Panc1 (cell line): ENCODE data around the gene CHMP2B. TPM values are rescaled to one million over a fixed set of nuclear protein-coding genes. Genes with fewer than 3 reads are reported as not detected.
"Not testable (repeated sequence)": the region's sequence is repeated elsewhere in the genome, so short reads cannot be mapped to it uniquely, and the experiment has no call there.

Source experiments
- ATAC-seq: fragments of 200-7000 bp; cut with Tn5 transposase; 2 replicates; pipeline ENCODE4 v1.9.1; 2020; ENCODE audit warnings: mild to moderate bottlenecking, moderate library complexity
- BruUV-seq: library from RNA; stranded (reverse); fragments of 400-500 nt; replicated peaks from 2 replicates; lab custom pipeline; 2021; lab: Mats Ljungman, UMichigan
- CTCF ChIA-PET: fragments of 300-600 bp; sonication (Branson Sonifier 250); formaldehyde crosslinking; loops from one replicate; lab custom pipeline; 2022; ENCODE audit warnings: antibody characterized with exemption; lab: Charles Lee
- POLR2A ChIA-PET: fragments of 300-600 bp; sonication (Branson Sonifier 250); formaldehyde crosslinking; loops from one replicate; lab custom pipeline; 2022; ENCODE audit warnings: antibody characterized with exemption; lab: Charles Lee
- DNase-seq: peaks from one replicate; pipeline ENCODE4 v3.0.0-alpha.2; 2010; ENCODE audit warnings: low read depth, low spot score
- H3K27ac ChIP-seq: 2 replicates; pipeline ENCODE4 v1.5.1; 2011; ENCODE audit warnings: mild to moderate bottlenecking, low read length, inconsistent platforms
- H3K27me3 ChIP-seq: fragments of 200-500 bp; sonication (Bioruptor generic); 2 replicates; pipeline ENCODE4 v1.6.0; 2014; ENCODE audit warnings: low read length, inconsistent platforms; ENCODE audit not compliant: control insufficient read depth, insufficient read depth
- H3K36me3 ChIP-seq: fragments of 200-500 bp; sonication (Bioruptor generic); 2 replicates; pipeline ENCODE4 v1.5.1; 2014; ENCODE audit warnings: inconsistent platforms, mild to moderate bottlenecking, low read length, moderate library complexity; ENCODE audit not compliant: control insufficient read depth, insufficient read depth
- H3K4me1 ChIP-seq: 2 replicates; pipeline ENCODE4 v1.5.1; 2011; ENCODE audit warnings: inconsistent platforms, mild to moderate bottlenecking, low read length, moderate library complexity; ENCODE audit not compliant: control insufficient read depth, insufficient read depth
- H3K4me3 ChIP-seq, 2 experiments: 2 replicates each; pipeline ENCODE4 v1.5.1; 2011 to 2012; ENCODE audit warnings: low read depth in 2 of 2, low read length in 2 of 2, mild to moderate bottlenecking in 2 of 2, inconsistent platforms in 1 of 2, moderate library complexity in 1 of 2
- H3K9me3 ChIP-seq: fragments of 200-500 bp; sonication (Bioruptor generic); 2 replicates; pipeline ENCODE4 v1.5.1; 2014; ENCODE audit warnings: low read depth, mild to moderate bottlenecking, inconsistent platforms, low read length, moderate library complexity; ENCODE audit not compliant: control insufficient read depth, insufficient read depth
- POLR2AphosphoS5 ChIP-seq: IDR thresholded peaks from 2 replicates; pipeline ENCODE4 v1.6.1; 2012; ENCODE audit warnings: mild to moderate bottlenecking, low read depth, low read length, moderate library complexity
- SIN3A ChIP-seq: IDR thresholded peaks from 2 replicates; pipeline ENCODE4 v1.6.1; 2012; ENCODE audit warnings: low read depth, mild to moderate bottlenecking, low read length, moderate library complexity, borderline replicate concordance; ENCODE audit not compliant: insufficient read depth
- TCF7L2 ChIP-seq: IDR thresholded peaks from 2 replicates; pipeline ENCODE4 v1.6.1; 2011; ENCODE audit warnings: mild to moderate bottlenecking, low read depth, low read length, inconsistent platforms
- in situ Hi-C: cut with HindIII; loops from 2 replicates; pipeline ENCODE4 v1.10.0; 2016; ENCODE audit warnings: low sequenced_read_pairs, low pct_unique_long_range_greater_than_20kb
- intact Hi-C: fragments of 100-400 bp; cut with micrococcal nuclease; formaldehyde crosslinking; loops from one replicate; pipeline ENCODE4 v1.10.0; 2022; ENCODE audit not compliant: unreplicated experiment
- total RNA-seq: library from RNA; stranded (reverse); gene quantifications from one replicate; pipeline ENCODE4 v1.2.1, GENCODE V29; 2021; ENCODE audit not compliant: unreplicated experiment
- TF ChIP-seq, protein P1 (sequence below), 2 experiments: IDR thresholded peaks; 2 replicates each; pipeline ENCODE4 v1.6.1; 2011 to 2012; ENCODE audit warnings: low read depth in 2 of 2, control low read depth in 1 of 2, low read length in 1 of 2, mild to moderate bottlenecking in 1 of 2, moderate library complexity in 1 of 2; ENCODE audit not compliant: insufficient read depth in 1 of 2
- TF ChIP-seq, protein P2 (sequence below): fragments of 450-650 bp; IDR thresholded peaks from 2 replicates; pipeline ENCODE4 v1.5.1; 2017; ENCODE audit warnings: mild to moderate bottlenecking

The CHMP2B gene
- total RNA-seq, 1 experiment from 2014 or later, result 32.7 TPM

DNA sequence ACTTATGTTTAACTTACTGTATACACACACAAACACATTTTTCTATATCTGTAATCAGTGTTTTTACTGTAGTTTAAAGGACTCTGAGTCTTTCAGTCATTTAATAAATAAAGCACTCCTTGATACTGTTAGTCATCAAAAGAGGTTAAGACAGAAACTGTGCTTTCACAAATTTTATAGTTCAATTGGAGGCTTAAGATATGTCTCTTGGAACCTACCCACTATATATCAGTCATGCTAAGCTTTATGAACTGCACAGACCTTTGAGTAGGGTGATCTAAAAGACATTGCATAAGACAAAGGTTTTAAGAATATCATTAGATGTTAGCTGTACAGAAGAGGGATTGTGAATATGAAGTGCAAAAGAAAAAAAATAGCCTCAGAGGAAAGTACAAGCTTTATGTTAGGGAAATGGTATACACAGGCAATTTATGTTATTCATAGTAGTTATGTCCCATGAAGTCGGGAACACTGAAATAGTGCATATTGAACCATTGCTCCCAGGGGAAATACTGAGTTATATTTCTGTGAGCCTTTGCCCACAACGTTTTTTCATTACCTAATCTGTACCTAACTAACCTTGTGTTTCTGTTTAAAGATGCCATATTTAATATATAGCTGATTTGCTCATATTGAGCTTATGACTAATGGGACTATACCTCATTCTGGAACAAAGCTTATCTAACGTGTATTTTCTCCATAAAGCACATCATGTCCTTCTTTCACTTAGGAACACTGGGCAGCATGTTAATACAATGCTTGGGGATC, 19.7 kb downstream of the CHMP2B start:
- BruUV-seq, result TSS peak; percentile 29

DNA sequence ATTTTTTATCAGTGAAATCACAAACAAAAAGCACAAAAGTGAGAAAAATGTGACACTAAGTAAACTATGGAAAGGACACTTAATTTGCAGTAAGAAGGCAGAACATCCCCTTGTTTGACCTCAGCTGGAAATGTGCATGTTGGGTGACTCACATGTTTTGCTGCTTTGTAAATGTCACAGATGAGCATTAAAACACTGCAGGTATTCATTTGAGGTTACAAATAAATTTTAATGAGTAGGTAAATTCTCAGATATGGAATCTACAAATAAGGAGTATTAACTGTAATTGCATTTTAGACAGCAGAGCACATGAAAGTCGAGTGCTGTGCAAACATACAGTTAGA, 20.3 kb downstream of the CHMP2B start:
- intact Hi-C loops, result no loop called here
- Histone ChIP-seq H3K9me3 (no peaks in the 10 kb centered on the region), H3K36me3 (peaks cover 5% of the 10 kb centered on the region; the same call in 1 of the 2 replicates), H3K27me3 (no peaks in the 10 kb centered on the region), H3K4me3 (no peak overlapping the region), H3K4me1 (no peaks in the 10 kb centered on the region; the same call in 1 of the 2 replicates), H3K27ac (no peak overlapping the region)
- CTCF ChIA-PET, result no interaction called here
- TF ChIP-seq, protein P1, sequence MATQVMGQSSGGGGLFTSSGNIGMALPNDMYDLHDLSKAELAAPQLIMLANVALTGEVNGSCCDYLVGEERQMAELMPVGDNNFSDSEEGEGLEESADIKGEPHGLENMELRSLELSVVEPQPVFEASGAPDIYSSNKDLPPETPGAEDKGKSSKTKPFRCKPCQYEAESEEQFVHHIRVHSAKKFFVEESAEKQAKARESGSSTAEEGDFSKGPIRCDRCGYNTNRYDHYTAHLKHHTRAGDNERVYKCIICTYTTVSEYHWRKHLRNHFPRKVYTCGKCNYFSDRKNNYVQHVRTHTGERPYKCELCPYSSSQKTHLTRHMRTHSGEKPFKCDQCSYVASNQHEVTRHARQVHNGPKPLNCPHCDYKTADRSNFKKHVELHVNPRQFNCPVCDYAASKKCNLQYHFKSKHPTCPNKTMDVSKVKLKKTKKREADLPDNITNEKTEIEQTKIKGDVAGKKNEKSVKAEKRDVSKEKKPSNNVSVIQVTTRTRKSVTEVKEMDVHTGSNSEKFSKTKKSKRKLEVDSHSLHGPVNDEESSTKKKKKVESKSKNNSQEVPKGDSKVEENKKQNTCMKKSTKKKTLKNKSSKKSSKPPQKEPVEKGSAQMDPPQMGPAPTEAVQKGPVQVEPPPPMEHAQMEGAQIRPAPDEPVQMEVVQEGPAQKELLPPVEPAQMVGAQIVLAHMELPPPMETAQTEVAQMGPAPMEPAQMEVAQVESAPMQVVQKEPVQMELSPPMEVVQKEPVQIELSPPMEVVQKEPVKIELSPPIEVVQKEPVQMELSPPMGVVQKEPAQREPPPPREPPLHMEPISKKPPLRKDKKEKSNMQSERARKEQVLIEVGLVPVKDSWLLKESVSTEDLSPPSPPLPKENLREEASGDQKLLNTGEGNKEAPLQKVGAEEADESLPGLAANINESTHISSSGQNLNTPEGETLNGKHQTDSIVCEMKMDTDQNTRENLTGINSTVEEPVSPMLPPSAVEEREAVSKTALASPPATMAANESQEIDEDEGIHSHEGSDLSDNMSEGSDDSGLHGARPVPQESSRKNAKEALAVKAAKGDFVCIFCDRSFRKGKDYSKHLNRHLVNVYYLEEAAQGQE (IDR thresholded peaks at IDR 0.05; ENCODE audit: insufficient read depth in 1 of 2, low read depth in 2 of 2, low read length in 1 of 2), result no peak
- TF ChIP-seq SIN3A (no peak), POLR2AphosphoS5 (no peak), TCF7L2 (no peak)
- TF ChIP-seq, protein P2, sequence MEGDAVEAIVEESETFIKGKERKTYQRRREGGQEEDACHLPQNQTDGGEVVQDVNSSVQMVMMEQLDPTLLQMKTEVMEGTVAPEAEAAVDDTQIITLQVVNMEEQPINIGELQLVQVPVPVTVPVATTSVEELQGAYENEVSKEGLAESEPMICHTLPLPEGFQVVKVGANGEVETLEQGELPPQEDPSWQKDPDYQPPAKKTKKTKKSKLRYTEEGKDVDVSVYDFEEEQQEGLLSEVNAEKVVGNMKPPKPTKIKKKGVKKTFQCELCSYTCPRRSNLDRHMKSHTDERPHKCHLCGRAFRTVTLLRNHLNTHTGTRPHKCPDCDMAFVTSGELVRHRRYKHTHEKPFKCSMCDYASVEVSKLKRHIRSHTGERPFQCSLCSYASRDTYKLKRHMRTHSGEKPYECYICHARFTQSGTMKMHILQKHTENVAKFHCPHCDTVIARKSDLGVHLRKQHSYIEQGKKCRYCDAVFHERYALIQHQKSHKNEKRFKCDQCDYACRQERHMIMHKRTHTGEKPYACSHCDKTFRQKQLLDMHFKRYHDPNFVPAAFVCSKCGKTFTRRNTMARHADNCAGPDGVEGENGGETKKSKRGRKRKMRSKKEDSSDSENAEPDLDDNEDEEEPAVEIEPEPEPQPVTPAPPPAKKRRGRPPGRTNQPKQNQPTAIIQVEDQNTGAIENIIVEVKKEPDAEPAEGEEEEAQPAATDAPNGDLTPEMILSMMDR, result no peak
- in situ Hi-C loops, result no loop called here
- no TSS peak for BruUV-seq
- POLR2A ChIA-PET, result no interaction called here
- ATAC-seq, result no peak
- no peak for DNase-seq

More for the DNA sequence above, 19.7 kb downstream of the CHMP2B start:
- Histone ChIP-seq H3K4me3 (no peak overlapping the region), H3K36me3 (peaks cover 5% of the 10 kb centered on the region; the same call in 1 of the 2 replicates), H3K9me3 (no peaks in the 10 kb centered on the region), H3K27ac (no peak overlapping the region), H3K27me3 (no peaks in the 10 kb centered on the region), H3K4me1 (no peaks in the 10 kb centered on the region; the same call in 1 of the 2 replicates)
- no peak for DNase-seq
- in situ Hi-C loops, result no loop called here
- ATAC-seq, result no peak
- ChIA-PET POLR2A (no interaction called here), CTCF (no interaction called here)
- intact Hi-C loops, result no loop called here
- TF ChIP-seq SIN3A (no peak), POLR2AphosphoS5 (no peak), TCF7L2 (no peak)
- TF ChIP-seq, protein P1 (IDR thresholded peaks at IDR 0.05; ENCODE audit: insufficient read depth in 1 of 2, low read depth in 2 of 2, low read length in 1 of 2), result no peak
- TF ChIP-seq, protein P2, result no peak

DNA sequence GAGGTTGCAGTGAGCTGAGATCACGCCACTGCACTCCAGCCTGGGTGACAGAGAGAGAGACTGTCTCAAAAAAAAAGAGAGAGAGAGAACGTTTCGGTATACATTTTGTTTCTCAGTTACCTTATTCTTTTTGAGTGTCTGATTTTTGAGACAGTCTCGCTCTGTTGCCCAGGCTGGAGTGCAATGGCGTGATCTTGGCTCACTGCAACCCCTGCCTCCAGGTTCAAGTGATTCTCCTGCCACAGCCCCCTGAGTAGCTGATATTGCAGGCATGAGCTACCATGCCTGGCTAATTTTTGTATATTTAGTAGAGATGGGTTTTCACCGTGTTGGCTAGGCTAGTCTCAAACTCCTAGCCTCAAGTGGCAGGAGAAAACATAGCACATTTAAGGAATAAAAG, 21.1 kb downstream of the CHMP2B start:
- H3K4me1 ChIP-seq, ATAC-seq, CTCF ChIA-PET, intact Hi-C loops, POLR2A ChIA-PET, in situ Hi-C loops, H3K4me3 ChIP-seq, H3K9me3 ChIP-seq, BruUV-seq, H3K36me3 ChIP-seq, H3K27ac ChIP-seq, H3K27me3 ChIP-seq, DNase-seq: not testable (repeated sequence)
